Activated CD8-positive, alpha-beta T cell treated with anti-CD3 and anti-CD28 coated beads for 36 hours (primary cell): Measurements from ENCODE around the gene ATXN7. TPM values are rescaled to one million over a fixed set of nuclear protein-coding genes. Genes with fewer than 3 reads are reported as not detected.

Experiments
- ATAC-seq: fragments of 200-7000 bp; cut with Tn5 transposase; one replicate; pipeline ENCODE4 v1.10.0; 2021; ENCODE audit warnings: mild to moderate bottlenecking, moderate library complexity
- CTCF ChIA-PET: fragments of 350-600 bp; sonication (Branson Sonifier 250); formaldehyde crosslinking; loops from one replicate; lab custom pipeline; 2021; ENCODE audit warnings: antibody characterized with exemption; lab: Charles Lee
- POLR2A ChIA-PET: fragments of 350-600 bp; sonication (Branson Sonifier 250); formaldehyde crosslinking; loops from one replicate; lab custom pipeline; 2021; ENCODE audit warnings: antibody characterized with exemption; lab: Charles Lee
- DNase-seq: peaks from one replicate; pipeline ENCODE4 v3.0.0-alpha.2; 2020
- H3K27ac Mint-ChIP-seq: one replicate; pipeline ENCODE4 v1.8.0; 2021; ENCODE audit warnings: mild to moderate bottlenecking, mixed read lengths
- H3K27me3 Mint-ChIP-seq: one replicate; pipeline ENCODE4 v1.8.0; 2021; ENCODE audit warnings: mixed read lengths
- H3K36me3 Mint-ChIP-seq: one replicate; pipeline ENCODE4 v1.8.0; 2021; ENCODE audit warnings: low read depth, mixed read lengths
- H3K4me1 Mint-ChIP-seq: one replicate; pipeline ENCODE4 v1.8.0; 2021; ENCODE audit warnings: low read depth, mixed read lengths
- H3K4me3 Mint-ChIP-seq: one replicate; pipeline ENCODE4 v1.8.0; 2021; ENCODE audit warnings: mild to moderate bottlenecking, moderate library complexity, mixed read lengths
- H3K9me3 Mint-ChIP-seq: one replicate; pipeline ENCODE4 v1.8.0; 2021; ENCODE audit warnings: mixed read lengths
- CTCF ChIP-seq: fragments of 200-600 bp; IDR thresholded peaks from one replicate; pipeline ENCODE4 v1.8.0; 2022; ENCODE audit warnings: antibody characterized with exemption, mild to moderate bottlenecking
- intact Hi-C: fragments of 100-400 bp; cut with micrococcal nuclease; formaldehyde crosslinking; loops from one replicate; pipeline ENCODE4 v1.10.0; 2022
- total RNA-seq, 2 experiments: library from RNA; stranded (reverse); gene quantifications; one replicate each; pipeline ENCODE4 v1.2.3, GENCODE V29; 2021

The ATXN7 gene, protein sequence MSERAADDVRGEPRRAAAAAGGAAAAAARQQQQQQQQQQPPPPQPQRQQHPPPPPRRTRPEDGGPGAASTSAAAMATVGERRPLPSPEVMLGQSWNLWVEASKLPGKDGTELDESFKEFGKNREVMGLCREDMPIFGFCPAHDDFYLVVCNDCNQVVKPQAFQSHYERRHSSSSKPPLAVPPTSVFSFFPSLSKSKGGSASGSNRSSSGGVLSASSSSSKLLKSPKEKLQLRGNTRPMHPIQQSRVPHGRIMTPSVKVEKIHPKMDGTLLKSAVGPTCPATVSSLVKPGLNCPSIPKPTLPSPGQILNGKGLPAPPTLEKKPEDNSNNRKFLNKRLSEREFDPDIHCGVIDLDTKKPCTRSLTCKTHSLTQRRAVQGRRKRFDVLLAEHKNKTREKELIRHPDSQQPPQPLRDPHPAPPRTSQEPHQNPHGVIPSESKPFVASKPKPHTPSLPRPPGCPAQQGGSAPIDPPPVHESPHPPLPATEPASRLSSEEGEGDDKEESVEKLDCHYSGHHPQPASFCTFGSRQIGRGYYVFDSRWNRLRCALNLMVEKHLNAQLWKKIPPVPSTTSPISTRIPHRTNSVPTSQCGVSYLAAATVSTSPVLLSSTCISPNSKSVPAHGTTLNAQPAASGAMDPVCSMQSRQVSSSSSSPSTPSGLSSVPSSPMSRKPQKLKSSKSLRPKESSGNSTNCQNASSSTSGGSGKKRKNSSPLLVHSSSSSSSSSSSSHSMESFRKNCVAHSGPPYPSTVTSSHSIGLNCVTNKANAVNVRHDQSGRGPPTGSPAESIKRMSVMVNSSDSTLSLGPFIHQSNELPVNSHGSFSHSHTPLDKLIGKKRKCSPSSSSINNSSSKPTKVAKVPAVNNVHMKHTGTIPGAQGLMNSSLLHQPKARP
- total RNA-seq: 10 to 100 TPM; 22.5 to 25.9 TPM

DNA sequence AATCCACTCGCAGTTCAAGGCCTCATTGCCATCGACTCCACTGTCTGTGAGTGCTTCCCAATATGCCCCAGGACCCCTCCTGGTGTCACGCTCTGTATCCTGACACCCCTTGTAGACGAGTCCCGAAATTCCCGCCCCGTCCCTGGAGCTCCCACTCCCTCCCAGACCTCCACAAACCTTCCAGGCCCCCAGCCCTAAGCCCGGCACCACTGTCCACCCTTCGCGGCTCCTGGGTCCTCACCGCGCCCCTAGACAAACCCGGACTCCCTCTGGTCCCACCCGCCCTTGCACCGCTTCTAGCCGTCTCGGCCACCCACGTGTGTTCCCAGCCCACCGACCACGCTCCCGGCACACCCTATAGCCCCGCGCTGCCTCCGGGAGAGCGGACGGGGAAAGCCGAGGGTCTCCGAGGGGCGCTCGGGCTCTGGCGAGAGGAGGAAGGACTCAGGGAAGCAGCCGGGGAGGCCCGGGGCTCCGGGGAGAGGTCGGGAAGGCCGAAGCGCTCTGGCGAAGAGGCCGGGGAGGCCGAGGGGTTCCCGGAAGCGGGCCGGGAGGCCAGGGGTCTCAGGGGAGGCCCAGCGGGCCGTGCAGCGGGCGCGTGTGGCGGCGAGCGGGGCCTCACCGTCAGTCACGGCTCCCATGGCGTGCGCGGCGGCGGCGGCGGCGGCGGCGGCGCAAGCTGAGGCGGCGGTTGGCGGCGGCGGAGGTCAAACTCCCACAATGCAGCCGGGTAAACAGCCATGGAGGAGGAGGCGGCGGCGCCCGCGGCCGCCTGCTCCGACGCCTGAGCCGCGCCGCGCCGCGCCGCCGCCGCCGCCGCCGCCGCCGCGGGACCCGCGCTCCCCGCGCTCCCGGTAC lies at the start of gene ATXN7, which contains the start of gene THOC7:
Gene ATXN7, plus strand, starts transcription at position 718 of the 858 bp plus-strand sequence. CDS start 48,732 bp downstream, outside the sequence.
Gene THOC7, minus strand, starts transcription at position 656 of the 858 bp plus-strand sequence. Its CDS starts 15 bp downstream, at position 641.
- intact Hi-C loops: loop anchor here (5.0 kb wide), 1 partner anchor 49 kb away; the partner anchor contains the start of gene SCAANT1
- Mint-ChIP-seq H3K36me3 (peaks cover 35% of the 10 kb centered on the region), H3K4me3 (peak within 1 kb of the TSS; percentile 94), H3K9me3 (no peaks in the 10 kb centered on the region), H3K4me1 (peaks cover 48% of the 10 kb centered on the region), H3K27me3 (no peaks in the 10 kb centered on the region), H3K27ac (peak within 1 kb of the TSS; percentile 96)
- TF ChIP-seq CTCF: no peak
- POLR2A ChIA-PET: interaction anchor here (0.8 to 2.2 kb wide), 4 partner anchors 10 to 37 kb away, joined by 3 to 6 read pairs (median 4); no protein-coding TSS in a partner anchor
- CTCF ChIA-PET: no interaction called here
- ATAC-seq (peak; percentile 69), DNase-seq (peak; percentile 72)

DNA sequence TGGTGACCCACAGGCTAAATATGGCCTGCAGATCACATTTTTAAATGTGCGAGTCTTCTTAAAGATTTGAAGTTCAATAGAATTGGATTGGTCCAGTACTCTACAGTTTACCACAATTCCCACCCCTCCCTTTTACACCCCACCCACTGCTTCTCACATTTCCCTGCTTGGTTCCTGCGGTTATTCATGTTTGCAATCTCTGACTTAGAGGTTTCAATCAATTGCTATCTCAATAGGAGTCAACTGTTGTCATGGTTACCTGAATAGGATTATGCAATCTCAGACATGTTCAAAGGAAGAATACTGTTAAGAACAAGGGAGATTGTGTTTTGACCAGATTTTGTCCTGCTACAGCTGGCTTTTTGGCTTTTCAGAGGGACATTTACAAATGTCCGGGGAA lies 49.4 kb upstream of the ATXN7 start:
- ChIA-PET CTCF (interaction anchor here (1.6 kb wide), 1 partner anchor 463 kb away, joined by 4 read pairs; no protein-coding TSS in a partner anchor), POLR2A (no interaction called here)
- TF ChIP-seq CTCF: no peak
- H3K4me1 Mint-ChIP-seq: no peaks in the 10 kb centered on the region
- H3K9me3 Mint-ChIP-seq: no peaks in the 10 kb centered on the region
- H3K27me3 Mint-ChIP-seq: no peaks in the 10 kb centered on the region
- no peak overlapping the region for H3K4me3 Mint-ChIP-seq
- no peak for ATAC-seq
- intact Hi-C loops: no loop called here
- H3K27ac Mint-ChIP-seq: no peak overlapping the region
- no peak for DNase-seq
- H3K36me3 Mint-ChIP-seq: no peaks in the 10 kb centered on the region

DNA sequence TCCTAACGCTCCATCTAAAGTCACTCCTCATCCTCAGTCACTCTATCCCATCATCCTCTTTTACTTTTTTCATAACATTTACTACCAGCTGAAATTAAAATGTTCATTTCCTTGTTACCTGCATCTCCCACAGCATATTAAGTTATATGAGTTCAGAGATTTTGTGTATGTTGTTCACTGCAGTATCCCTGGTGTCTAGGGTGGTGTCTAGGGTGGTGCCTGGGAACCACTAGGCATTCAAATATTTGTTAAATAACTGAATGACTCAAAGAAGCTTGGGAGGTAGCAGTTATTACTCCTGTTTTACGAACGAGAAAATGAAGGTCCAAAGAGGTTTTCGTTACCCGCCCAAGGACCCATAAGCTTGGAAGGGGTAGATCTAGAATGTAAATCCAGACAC lies 46.4 kb upstream of the ATXN7 start:
- ChIA-PET POLR2A (no interaction called here), CTCF (interaction anchor here (1.1 to 5.3 kb wide), 8 partner anchors 25 to 1612 kb away, joined by 3 to 81 read pairs (median 4); no protein-coding TSS in a partner anchor)
- TF ChIP-seq CTCF: no peak
- H3K4me1 Mint-ChIP-seq: no peaks in the 10 kb centered on the region
- no peaks in the 10 kb centered on the region for H3K36me3 Mint-ChIP-seq
- DNase-seq (no peak), ATAC-seq (no peak)
- no peak overlapping the region for H3K27ac Mint-ChIP-seq
- intact Hi-C loops: no loop called here
- H3K4me3 Mint-ChIP-seq: no peak overlapping the region
- H3K9me3 Mint-ChIP-seq: no peaks in the 10 kb centered on the region
- H3K27me3 Mint-ChIP-seq: no peaks in the 10 kb centered on the region

- Mint-ChIP-seq H3K27me3 (no peaks in the 10 kb centered on the region), H3K9me3 (no peaks in the 10 kb centered on the region), H3K36me3 (no peaks in the 10 kb centered on the region), H3K4me3 (no peak overlapping the region), H3K4me1 (no peaks in the 10 kb centered on the region), H3K27ac (no peak overlapping the region)
- intact Hi-C loops: loop anchor here (2.0 kb wide), 1 partner anchor 468 kb away; no protein-coding TSS in a partner anchor
- CTCF ChIA-PET: interaction anchor here (0.6 to 5.3 kb wide), 30 partner anchors 10 to 1614 kb away, joined by 3 to 81 read pairs (median 3); no protein-coding TSS in a partner anchor
- peak; percentile 74 for DNase-seq
- peak; percentile 67 for ATAC-seq
- peak; percentile 87 for TF ChIP-seq CTCF
- POLR2A ChIA-PET: no interaction called here
These were observed 45.2 kb upstream of the ATXN7 start for GRCh38 chr3:63818282-63819150.
